Mucosa of descending colon (tissue), 3 donors: Measurements from ENCODE around the gene SSTR3. TPM values are rescaled to one million over a fixed set of nuclear protein-coding genes. Genes with fewer than 3 reads are reported as not detected.

Experiments
- ATAC-seq: fragments of 200-7000 bp; cut with Tn5 transposase; one replicate; pipeline ENCODE4 v1.9.1; 2020; ENCODE audit warnings: mild to moderate bottlenecking, moderate library complexity
- DNase-seq, 3 donors: peaks; one replicate each; pipeline ENCODE4 v3.0.0-alpha.2; 2020
- H3K36me3 ChIP-seq: fragments of 200-600 bp; one replicate; pipeline ENCODE4 v1.8.0; 2021; ENCODE audit warnings: low read depth, mild to moderate bottlenecking
- H3K4me1 ChIP-seq: fragments of 200-600 bp; one replicate; pipeline ENCODE4 v1.8.0; 2021; ENCODE audit warnings: low read depth, mild to moderate bottlenecking
- H3K4me3 ChIP-seq: fragments of 200-600 bp; one replicate; pipeline ENCODE4 v1.8.0; 2021; ENCODE audit warnings: mild to moderate bottlenecking
- H3K9me3 ChIP-seq: fragments of 200-600 bp; one replicate; pipeline ENCODE4 v1.8.0; 2021; ENCODE audit warnings: mild to moderate bottlenecking
- intact Hi-C, 2 donors: fragments of 100-400 bp; cut with DNase I in 1 of 2; cut with micrococcal nuclease in 1 of 2; formaldehyde crosslinking; loops; one replicate each; pipeline versions ENCODE4 v1.11.0 to v1.11.1; 2022; cut with DNase I, micrococcal nuclease
- total RNA-seq, 3 donors: library from RNA; stranded (reverse); fragmentation: NEBNext Ultra II Directional in 2 of 3; extraction: Animal tissue kit (Norgen Biotek cat#: 25700) in 2 of 3; gene quantifications; one replicate each; pipeline versions ENCODE4 v1.2.1 to v1.2.4, GENCODE V29; 2021 to 2023
- TF ChIP-seq, protein P1 (sequence below): fragments of 200-600 bp; IDR thresholded peaks from one replicate; pipeline ENCODE4 v1.8.0; 2022; ENCODE audit warnings: antibody characterized with exemption, mild to moderate bottlenecking
- donor health status: DM: no; HTN: no; CAD: no; lungs with moderate emphysema.
- donor health status: DM: no; HTN: no; CAD: no.
- donor health status: DM: no; HTN: yes; CAD: no.

SSTR3 gene
- total RNA-seq, 3 donors from 2014 or later = 0.09 to 0.10 TPM; not detected in 1

DNA sequence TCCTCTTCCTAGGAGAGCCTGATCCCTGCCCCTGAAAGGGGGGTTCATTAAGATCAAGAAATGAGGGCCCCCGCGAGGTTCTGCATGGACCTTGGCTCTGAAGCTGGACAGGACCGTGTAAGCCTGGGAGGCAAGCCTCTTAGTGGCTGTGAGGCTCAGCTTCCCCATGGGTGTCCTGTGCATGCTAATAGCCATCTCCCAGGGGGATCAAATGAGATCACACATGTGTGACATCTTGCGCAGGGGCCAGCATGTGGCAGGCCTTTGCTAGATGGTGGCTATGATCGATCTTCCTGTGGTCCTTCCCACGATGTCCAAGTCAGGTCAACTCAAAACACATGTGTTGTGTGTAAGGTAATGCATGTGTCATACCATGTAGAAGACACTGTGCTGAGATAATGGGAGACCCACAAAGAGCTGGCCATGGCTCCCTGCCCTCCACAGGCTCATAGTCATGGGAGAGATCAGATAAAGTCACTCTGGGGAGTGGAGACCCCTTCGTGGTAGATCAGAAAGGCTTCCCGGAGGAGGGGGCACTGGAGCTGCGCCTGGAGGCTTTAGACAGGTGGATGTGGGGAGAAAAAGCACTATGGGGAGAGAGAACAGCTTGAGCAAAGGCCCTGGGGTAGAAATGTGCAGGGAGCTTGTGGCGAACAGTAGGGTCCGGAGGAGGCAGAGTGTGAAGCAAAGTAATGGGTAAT, 28.1 kb upstream of the SSTR3 start:
- H3K4me3 ChIP-seq = no peak overlapping the region
- H3K4me1 ChIP-seq = peaks cover 6% of the 10 kb centered on the region
- no peak for ATAC-seq
- TF ChIP-seq, protein P1, sequence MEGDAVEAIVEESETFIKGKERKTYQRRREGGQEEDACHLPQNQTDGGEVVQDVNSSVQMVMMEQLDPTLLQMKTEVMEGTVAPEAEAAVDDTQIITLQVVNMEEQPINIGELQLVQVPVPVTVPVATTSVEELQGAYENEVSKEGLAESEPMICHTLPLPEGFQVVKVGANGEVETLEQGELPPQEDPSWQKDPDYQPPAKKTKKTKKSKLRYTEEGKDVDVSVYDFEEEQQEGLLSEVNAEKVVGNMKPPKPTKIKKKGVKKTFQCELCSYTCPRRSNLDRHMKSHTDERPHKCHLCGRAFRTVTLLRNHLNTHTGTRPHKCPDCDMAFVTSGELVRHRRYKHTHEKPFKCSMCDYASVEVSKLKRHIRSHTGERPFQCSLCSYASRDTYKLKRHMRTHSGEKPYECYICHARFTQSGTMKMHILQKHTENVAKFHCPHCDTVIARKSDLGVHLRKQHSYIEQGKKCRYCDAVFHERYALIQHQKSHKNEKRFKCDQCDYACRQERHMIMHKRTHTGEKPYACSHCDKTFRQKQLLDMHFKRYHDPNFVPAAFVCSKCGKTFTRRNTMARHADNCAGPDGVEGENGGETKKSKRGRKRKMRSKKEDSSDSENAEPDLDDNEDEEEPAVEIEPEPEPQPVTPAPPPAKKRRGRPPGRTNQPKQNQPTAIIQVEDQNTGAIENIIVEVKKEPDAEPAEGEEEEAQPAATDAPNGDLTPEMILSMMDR = no peak
- no peaks in the 10 kb centered on the region for H3K9me3 ChIP-seq
- DNase-seq = peak in 1 of 3 donors; percentile 27
- intact Hi-C loops = no loop called here
- no peaks in the 10 kb centered on the region for H3K36me3 ChIP-seq

DNA sequence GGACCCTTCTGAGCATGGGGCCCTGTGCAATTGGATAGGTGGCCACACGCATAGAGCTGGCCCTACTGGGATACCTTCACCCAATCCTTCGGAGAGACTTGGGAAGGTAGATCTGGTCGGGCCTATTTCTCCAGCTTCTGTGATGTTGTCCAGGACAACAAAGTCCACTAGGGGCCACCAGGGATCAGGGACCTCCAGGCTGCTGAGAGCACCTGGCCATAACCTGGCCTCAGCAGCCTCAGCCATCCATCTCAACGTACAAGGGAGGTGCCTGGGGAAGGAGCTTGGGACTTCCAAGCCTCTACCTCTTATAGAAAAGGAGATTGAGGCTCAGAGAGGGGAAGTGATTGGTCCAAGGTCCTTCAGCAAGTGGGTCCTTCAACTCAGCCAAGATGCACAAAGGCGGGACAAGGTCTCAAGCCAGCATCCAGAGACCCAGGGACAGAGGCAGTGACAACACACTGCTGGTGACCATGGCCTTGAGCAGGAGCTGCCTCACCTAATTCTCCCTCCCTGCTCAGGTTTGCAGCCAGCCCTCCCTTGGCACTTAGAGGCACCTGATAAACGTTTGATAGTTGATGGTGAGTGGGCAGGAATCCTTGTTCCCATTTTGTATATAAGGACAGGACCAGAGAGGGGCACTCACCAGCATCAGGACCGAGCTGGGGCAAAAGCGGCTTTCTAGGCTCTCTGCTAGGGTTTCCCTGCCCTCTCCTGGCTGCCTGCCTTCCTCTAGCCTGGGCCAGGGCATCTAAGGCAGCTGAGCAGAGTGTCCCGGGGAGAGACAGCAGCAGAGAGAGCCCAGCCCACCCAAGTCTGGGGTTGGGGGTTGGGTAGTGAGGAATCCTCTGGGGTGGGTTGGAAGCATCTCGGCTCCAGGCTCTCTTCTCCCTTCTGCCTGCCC, 27.3 kb upstream of the SSTR3 start:
- ATAC-seq (no peak), DNase-seq (peak in 1 of 3 donors; percentile 27)
- Histone ChIP-seq H3K4me3 (no peak overlapping the region), H3K4me1 (peaks cover 4% of the 10 kb centered on the region), H3K36me3 (no peaks in the 10 kb centered on the region), H3K9me3 (no peaks in the 10 kb centered on the region)
- TF ChIP-seq, protein P1 = no peak
- intact Hi-C loops = no loop called here

DNA sequence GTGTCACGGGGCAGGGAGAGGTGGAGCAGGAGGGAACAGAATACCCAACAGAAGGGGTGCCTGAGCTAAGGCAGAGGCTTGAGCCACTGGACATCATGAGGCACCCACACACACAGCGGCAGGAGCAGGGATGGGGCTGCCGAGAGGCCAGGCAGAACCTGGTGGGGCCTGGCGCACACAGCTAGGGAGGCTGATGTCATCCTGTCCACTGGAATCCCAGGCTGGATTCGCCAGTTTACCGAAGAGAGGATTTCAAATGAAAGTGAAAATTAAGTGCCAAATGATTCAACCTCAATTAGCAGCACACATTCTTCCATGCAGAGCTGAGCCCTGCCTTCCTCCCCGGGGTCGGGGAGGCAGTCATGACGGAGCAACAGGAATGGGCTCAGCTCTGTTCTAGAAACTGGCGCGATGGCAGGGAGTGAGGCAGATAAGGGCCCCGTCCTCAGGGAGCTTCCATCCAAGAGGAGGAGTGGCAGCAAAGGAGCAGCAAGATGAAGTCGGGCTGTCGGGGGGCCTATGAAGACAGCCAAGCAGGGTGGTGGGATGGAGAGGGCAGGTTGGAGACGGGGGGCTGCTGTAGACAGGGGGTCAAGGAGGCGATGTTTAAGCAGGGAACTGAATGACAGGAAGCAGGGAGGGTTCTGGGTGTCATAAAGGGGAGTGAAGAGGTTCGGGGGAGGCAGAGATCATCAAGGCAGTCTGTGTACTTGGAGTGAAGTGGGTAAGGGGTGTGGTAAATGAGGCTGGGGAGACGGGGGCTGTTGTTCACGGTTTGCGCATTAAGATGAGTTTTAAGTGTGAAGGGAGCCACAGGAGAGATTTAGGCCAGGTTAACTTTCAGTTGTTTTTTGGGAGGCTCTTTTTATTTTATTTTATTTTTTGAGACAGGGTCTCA, 25.3 kb upstream of the SSTR3 start:
- Histone ChIP-seq H3K36me3 (no peaks in the 10 kb centered on the region), H3K4me3 (no peak overlapping the region), H3K4me1 (no peaks in the 10 kb centered on the region), H3K9me3 (no peaks in the 10 kb centered on the region)
- intact Hi-C loops = no loop called here
- peak in 1 of 3 donors; percentile 40 for DNase-seq
- TF ChIP-seq, protein P1 = no peak
- no peak for ATAC-seq

DNA sequence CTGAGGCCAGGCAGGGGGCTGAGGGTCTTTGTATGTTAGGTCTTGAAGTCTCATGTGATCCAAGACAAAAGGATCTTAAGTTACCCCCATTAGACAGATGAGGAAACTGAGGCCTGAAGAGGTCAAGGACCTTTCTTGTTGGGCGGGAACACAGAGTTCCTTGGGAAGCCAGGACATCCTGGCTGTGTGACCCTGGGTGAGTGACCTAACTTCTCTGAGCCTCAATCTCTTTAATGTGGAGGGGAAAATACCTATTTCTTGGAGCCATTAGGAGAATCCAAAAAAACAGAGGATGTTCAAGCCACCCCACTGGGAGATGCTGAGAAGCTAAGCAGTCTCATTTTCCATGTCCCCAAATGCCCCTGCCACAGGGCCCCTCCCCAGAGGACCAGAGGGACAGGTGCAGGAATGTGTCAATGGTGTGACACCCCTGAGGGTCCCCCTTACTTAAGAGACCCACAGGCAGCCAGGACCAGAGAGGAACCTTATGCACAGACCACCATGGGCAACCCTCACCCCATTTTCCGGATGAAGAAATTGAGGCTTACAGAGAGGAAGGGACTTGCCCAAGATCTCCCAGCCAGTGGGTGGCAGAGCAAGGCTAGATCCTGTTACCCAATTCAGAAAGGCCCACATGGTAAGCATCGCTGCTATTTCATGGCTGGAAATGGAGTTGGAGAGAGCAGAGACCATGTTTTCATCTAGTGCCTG, 23.8 kb upstream of the SSTR3 start:
- TF ChIP-seq, protein P1 = no peak
- intact Hi-C loops = no loop called here
- Histone ChIP-seq H3K4me3 (no peak overlapping the region), H3K9me3 (no peaks in the 10 kb centered on the region), H3K36me3 (no peaks in the 10 kb centered on the region), H3K4me1 (peaks cover 2% of the 10 kb centered on the region)
- DNase-seq (peak in 1 of 3 donors; percentile 7), ATAC-seq (no peak)
